Endothelial cell (in vitro differentiated cells): ENCODE data around the gene SERGEF. TPM values are rescaled to one million over a fixed set of nuclear protein-coding genes. Genes with fewer than 3 reads are reported as not detected.

Experiments used
- DNase-seq: peaks from one replicate; pipeline ENCODE4 v3.0.0; 2021; ENCODE audit warnings: low spot score
- H3K27ac Mint-ChIP-seq: one replicate; pipeline ENCODE4 v1.8.0; 2021; ENCODE audit warnings: mixed read lengths, inconsistent platforms; ENCODE audit not compliant: unreplicated experiment
- H3K27me3 Mint-ChIP-seq: one replicate; pipeline ENCODE4 v1.8.0; 2021; ENCODE audit warnings: mild to moderate bottlenecking, moderate library complexity, mixed read lengths, inconsistent platforms; ENCODE audit not compliant: unreplicated experiment
- H3K36me3 Mint-ChIP-seq: one replicate; pipeline ENCODE4 v1.8.0; 2021; ENCODE audit warnings: mild to moderate bottlenecking, low read depth, mixed read lengths, inconsistent platforms; ENCODE audit not compliant: unreplicated experiment
- H3K4me1 Mint-ChIP-seq: one replicate; pipeline ENCODE4 v1.8.0; 2021; ENCODE audit warnings: mild to moderate bottlenecking, mixed read lengths, inconsistent platforms; ENCODE audit not compliant: unreplicated experiment
- H3K4me3 Mint-ChIP-seq: one replicate; pipeline ENCODE4 v1.8.0; 2021; ENCODE audit warnings: mild to moderate bottlenecking, mixed read lengths, inconsistent platforms; ENCODE audit not compliant: unreplicated experiment
- H3K9me3 Mint-ChIP-seq: one replicate; pipeline ENCODE4 v1.8.0; 2021; ENCODE audit warnings: mixed read lengths, inconsistent platforms; ENCODE audit not compliant: unreplicated experiment
- CTCF ChIP-seq: fragments of 200-600 bp; sonication (generic); IDR thresholded peaks from one replicate; pipeline ENCODE4 v1.5.0; 2021; ENCODE audit warnings: antibody characterized with exemption; ENCODE audit not compliant: unreplicated experiment
- total RNA-seq: library from RNA; stranded (reverse); fragmentation: NEBNext Ultra II Directional; extraction: Animal tissue kit (Norgen Biotek cat#: 25700); gene quantifications from one replicate; pipeline ENCODE4 v1.2.1, GENCODE V29; 2021; ENCODE audit not compliant: unreplicated experiment

Gene SERGEF
- total RNA-seq, 1 donor from 2014 or later, result 19.1 TPM

DNA sequence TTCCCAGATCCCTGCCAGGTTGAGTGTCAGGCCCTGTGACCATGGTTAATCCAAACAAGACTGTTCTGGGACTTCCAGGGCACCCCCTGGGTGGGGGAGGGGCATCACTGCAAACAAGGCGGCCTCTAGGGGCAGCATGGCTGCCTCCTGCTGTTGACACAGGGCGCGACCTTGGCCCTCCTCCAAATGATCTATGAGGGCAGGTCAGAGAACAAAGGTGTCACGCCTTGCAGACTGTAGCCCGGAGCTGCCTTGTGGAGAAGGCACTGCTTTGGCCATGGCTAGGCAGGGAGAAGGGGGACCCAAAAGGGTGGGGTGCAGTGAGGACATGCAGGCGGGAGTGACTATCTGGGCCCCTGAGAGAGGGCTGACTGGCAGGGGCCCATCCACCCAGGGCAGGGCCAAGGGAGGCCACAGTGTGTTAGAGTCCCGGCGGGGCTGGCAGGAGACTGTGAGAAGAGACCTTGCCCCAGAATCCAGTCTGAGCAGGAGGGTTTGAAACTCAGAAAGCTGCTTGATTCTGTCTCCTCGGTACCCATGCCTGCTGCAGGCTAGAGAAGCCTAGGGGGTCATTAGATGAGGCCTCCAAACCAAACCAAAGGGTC lies 242.7 kb downstream of the SERGEF start:
- TF ChIP-seq CTCF, result no peak
- H3K36me3 Mint-ChIP-seq, result no peaks in the 10 kb centered on the region
- H3K9me3 Mint-ChIP-seq, result no peaks in the 10 kb centered on the region
- H3K27ac Mint-ChIP-seq, result no peak overlapping the region
- no peaks in the 10 kb centered on the region for H3K4me1 Mint-ChIP-seq
- DNase-seq, result no peak
- peaks cover 10% of the 10 kb centered on the region for H3K27me3 Mint-ChIP-seq
- H3K4me3 Mint-ChIP-seq, result no peak overlapping the region

GRCh38 chr11:17769218-17769617 lies 243.6 kb downstream of the SERGEF start:
- no peak overlapping the region for H3K4me3 Mint-ChIP-seq
- peaks cover 11% of the 10 kb centered on the region for H3K27me3 Mint-ChIP-seq
- DNase-seq, result no peak
- TF ChIP-seq CTCF, result no peak
- H3K27ac Mint-ChIP-seq, result no peak overlapping the region
- no peaks in the 10 kb centered on the region for H3K4me1 Mint-ChIP-seq
- no peaks in the 10 kb centered on the region for H3K9me3 Mint-ChIP-seq
- no peaks in the 10 kb centered on the region for H3K36me3 Mint-ChIP-seq

- no peaks in the 10 kb centered on the region for H3K36me3 Mint-ChIP-seq
- H3K4me1 Mint-ChIP-seq, result no peaks in the 10 kb centered on the region
- no peaks in the 10 kb centered on the region for H3K9me3 Mint-ChIP-seq
- H3K4me3 Mint-ChIP-seq, result no peak overlapping the region
- H3K27me3 Mint-ChIP-seq, result peaks cover 14% of the 10 kb centered on the region
- no peak overlapping the region for H3K27ac Mint-ChIP-seq
- no peak for TF ChIP-seq CTCF
- no peak for DNase-seq
Observed at GRCh38 chr11:17768547-17768946, 244.3 kb downstream of the SERGEF start.

DNA sequence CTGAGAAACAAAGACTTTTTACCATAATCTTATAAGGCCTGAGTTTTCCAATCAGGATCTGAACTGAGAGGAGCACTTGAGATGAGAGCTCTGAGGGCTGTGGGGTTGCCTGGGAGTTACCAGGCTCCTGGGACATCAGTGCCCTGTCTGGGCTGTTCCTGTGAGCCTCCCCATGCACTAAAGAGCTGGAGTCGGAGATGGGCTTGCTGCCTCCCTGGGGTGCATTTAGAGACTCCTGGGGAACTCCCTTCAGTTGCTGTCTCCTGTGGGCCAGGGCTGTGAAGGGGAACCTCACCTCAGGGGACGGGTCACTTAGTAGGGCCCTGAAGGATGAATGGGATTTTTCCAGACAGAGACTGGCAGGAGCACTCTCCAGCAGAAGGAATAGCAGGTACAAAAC lies 244.9 kb downstream of the SERGEF start:
- no peak for DNase-seq
- Mint-ChIP-seq H3K4me1 (no peaks in the 10 kb centered on the region), H3K27ac (no peak overlapping the region), H3K9me3 (no peaks in the 10 kb centered on the region), H3K27me3 (peaks cover 14% of the 10 kb centered on the region), H3K4me3 (no peak overlapping the region), H3K36me3 (no peaks in the 10 kb centered on the region)
- TF ChIP-seq CTCF, result no peak

- H3K4me3 Mint-ChIP-seq, result no peak overlapping the region
- no peak for DNase-seq
- no peaks in the 10 kb centered on the region for H3K36me3 Mint-ChIP-seq
- H3K4me1 Mint-ChIP-seq, result no peaks in the 10 kb centered on the region
- TF ChIP-seq CTCF, result no peak
- H3K9me3 Mint-ChIP-seq, result no peaks in the 10 kb centered on the region
- no peak overlapping the region for H3K27ac Mint-ChIP-seq
- H3K27me3 Mint-ChIP-seq, result peaks cover 14% of the 10 kb centered on the region
Observed at GRCh38 chr11:17767301-17767885, 245.5 kb downstream of the SERGEF start.
